Measurements from ENCODE around the gene MAPK8IP2. TPM values are rescaled to one million over a fixed set of nuclear protein-coding genes. Genes with fewer than 3 reads are reported as not detected.

The MAPK8IP2 gene
- total and polyA plus RNA-seq, 2 of the 13 experiments (the other 11 are each of a cell fraction or from before 2014, with no cell fraction given), result 1.3 to 2.6 TPM

DNA sequence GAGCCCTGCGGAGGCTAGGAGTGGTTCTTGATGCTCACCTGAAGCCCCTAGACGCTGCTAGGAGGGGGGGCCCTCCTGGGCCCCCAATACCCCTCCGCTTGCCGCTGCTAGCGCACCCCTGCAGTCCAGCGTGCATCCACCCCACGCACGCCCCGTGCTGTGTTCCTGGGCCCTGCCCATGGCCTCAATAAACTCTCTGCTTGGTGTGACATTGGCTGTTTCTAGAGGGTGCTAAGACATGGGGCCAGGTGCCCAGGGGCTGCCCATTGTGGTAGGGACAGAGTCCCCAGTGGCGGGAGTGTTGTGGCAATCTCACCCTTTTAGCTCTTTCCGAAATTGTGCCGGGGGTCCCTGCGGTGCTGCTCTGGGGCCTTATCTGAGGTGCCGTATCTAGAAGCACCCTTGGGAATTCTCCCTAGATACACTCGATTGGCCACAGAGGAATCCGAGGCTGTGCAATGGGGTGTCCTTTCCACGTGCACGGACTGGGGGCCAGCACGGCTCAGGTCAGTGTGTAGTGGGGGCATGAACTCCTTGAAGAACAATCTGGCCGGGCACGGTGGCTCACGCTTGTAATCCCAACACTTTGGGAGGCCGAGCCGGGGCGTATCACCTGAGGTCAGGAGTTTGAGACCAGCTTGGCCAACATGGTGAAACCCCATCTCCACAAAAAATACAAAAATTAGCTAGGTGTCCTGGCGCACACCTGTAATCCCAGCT, 10.9 kb downstream of the MAPK8IP2 start:
- WGBS (ENCODE audit: low lambda C conversion rate), result 72% methylated on average over 13 of the region's 26 CpGs
- ChIA-PET CTCF (ENCODE audit: low intra/inter-chr PET ratio, low total read pairs) (no interaction called here), POLR2A (interaction anchor here (1.6 kb wide), 1 partner anchor 29 kb away, joined by 4 read pairs; the partner anchor contains the start of gene CHKB)
- Histone ChIP-seq H3K4me3 (replicated peaks in 1 of 3; ENCODE audit: insufficient read depth in 1 of 3, low read depth in 2 of 3, low read length in 3 of 3) (no peak overlapping the region), H3K27ac (ENCODE audit: extremely low read length, insufficient read depth, low read length) (no peak overlapping the region), H3K9ac (ENCODE audit: insufficient read depth, low read depth, low read length) (no peak overlapping the region), H3K36me3 (replicated peaks in 1 of 2; ENCODE audit: control insufficient read depth in 1 of 2, insufficient read depth in 2 of 2, low read length in 2 of 2) (no peaks in the 10 kb centered on the region), H2AFZ (ENCODE audit: low read length) (no peak overlapping the region), H3K4me1 (ENCODE audit: insufficient read depth, low read length) (peaks cover 22% of the 10 kb centered on the region), H3K4me2 (ENCODE audit: low read depth, low read length) (no peak overlapping the region), H4K20me1 (ENCODE audit: insufficient read depth, low read length) (no peaks in the 10 kb centered on the region), H3K9me3 (ENCODE audit: low read length) (no peaks in the 10 kb centered on the region), H3K79me2 (ENCODE audit: insufficient read depth, low read length) (no peaks in the 10 kb centered on the region), H3K27me3 (ENCODE audit: control insufficient read depth in 1 of 2, insufficient read depth in 2 of 2, low read length in 2 of 2) (peaks cover 0 to 6% of the 10 kb centered on the region in 2 experiments; a peak in 2 of 5 replicates)
- TF ChIP-seq ZNF703 (CRISPR knock-in tag; IDR thresholded peaks at IDR 0.05; ENCODE audit: borderline replicate concordance) (no peak), ELF3 (CRISPR knock-in tag; IDR thresholded peaks at IDR 0.05) (no peak), ZNF282 (IDR thresholded peaks at IDR 0.05; ENCODE audit: partially characterized antibody) (no peak), NR3C1 (CRISPR knock-in tag; IDR thresholded peaks at IDR 0.05) (no peak), CCAR2 (optimal IDR thresholded peaks at IDR 0.05; ENCODE audit: low read depth, low read length) (no peak), MYNN (CRISPR knock-in tag; IDR thresholded peaks at IDR 0.05; ENCODE audit: low read depth) (no peak), ZEB1 (IDR thresholded peaks at IDR 0.05; ENCODE audit: insufficient replicate concordance, low read depth) (no peak)
- TF ChIP-seq, protein P1, sequence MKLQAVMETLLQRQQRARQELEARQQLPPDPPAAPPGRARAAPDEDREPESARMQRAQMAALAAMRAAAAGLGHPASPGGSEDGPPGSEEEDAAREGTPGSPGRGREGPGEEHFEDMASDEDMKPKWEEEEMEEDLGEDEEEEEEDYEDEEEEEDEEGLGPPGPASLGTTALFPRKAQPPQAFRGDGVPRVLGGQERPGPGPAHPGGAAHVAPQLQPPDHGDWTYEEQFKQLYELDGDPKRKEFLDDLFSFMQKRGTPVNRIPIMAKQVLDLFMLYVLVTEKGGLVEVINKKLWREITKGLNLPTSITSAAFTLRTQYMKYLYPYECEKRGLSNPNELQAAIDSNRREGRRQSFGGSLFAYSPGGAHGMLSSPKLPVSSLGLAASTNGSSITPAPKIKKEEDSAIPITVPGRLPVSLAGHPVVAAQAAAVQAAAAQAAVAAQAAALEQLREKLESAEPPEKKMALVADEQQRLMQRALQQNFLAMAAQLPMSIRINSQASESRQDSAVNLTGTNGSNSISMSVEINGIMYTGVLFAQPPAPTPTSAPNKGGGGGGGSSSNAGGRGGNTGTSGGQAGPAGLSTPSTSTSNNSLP (IDR thresholded peaks at IDR 0.05; ENCODE audit: low read depth, low read length), result no peak
- intact Hi-C loops (cut with micrococcal nuclease; ENCODE audit: unreplicated experiment), result no loop called here
- DNase-seq (ENCODE audit: low spot score) (no peak), FAIRE-seq (no peak), ATAC-seq (no peak)
- BruUV-seq (replicated peaks), result no TSS peak
- in situ Hi-C loops (cut with HindIII; ENCODE audit: extremely low pct_ligation_motif_present, low pct_unique_long_range_greater_than_20kb), result loop anchor here (5.0 kb wide), 1 partner anchor 34 kb away; the partner anchor contains the start of gene CPT1B
